Upper lobe of left lung (tissue), 6 donors: ENCODE results near the gene ASB18. TPM values are rescaled to one million over a fixed set of nuclear protein-coding genes. Genes with fewer than 3 reads are reported as not detected.
"Not testable (repeated sequence)": the region's sequence is repeated elsewhere in the genome, so short reads cannot be mapped to it uniquely, and the experiment has no call there.

ENCODE experiments used
- ATAC-seq, 2 donors: fragments of 200-7000 bp; cut with Tn5 transposase; one replicate each; pipeline ENCODE4 v1.9.1; 2022; ENCODE audit warnings: mild to moderate bottlenecking in 2 of 2, moderate library complexity in 2 of 2; ENCODE audit not compliant: low FRiP score in 2 of 2
- DNase-seq, 2 donors: peaks; one replicate each; pipeline ENCODE4 v3.0.0-alpha.2; 2019 to 2020
- H3K27ac ChIP-seq, 4 donors: fragments of 200-600 bp; sonication (generic); one replicate each; pipeline ENCODE4 v1.5.1; 2016 to 2019
- H3K27me3 ChIP-seq, 4 donors: fragments of 200-600 bp; sonication (generic); one replicate each; pipeline ENCODE4 v1.5.1; 2017 to 2019
- H3K36me3 ChIP-seq, 4 donors: fragments of 200-600 bp; sonication (generic); one replicate each; pipeline ENCODE4 v1.5.1; 2016 to 2019
- H3K4me1 ChIP-seq, 4 donors: fragments of 200-600 bp; sonication (generic); one replicate each; pipeline ENCODE4 v1.5.1; 2018 to 2019
- H3K4me3 ChIP-seq, 4 donors: fragments of 200-600 bp; sonication (generic); one replicate each; pipeline ENCODE4 v1.5.1; 2017 to 2019; ENCODE audit warnings: mild to moderate bottlenecking in 2 of 4, moderate library complexity in 1 of 4
- H3K9me3 ChIP-seq, 4 donors: fragments of 200-600 bp; sonication (generic); one replicate each; pipeline ENCODE4 v1.5.1; 2018 to 2019
- CTCF ChIP-seq, 6 experiments: fragments of 450-650 bp in 4 of 6; fragments of 200-600 bp in 2 of 6; sonication (generic) in 2 of 6; IDR thresholded peaks; one replicate each; pipeline ENCODE4 v1.5.1; 2016 to 2019; ENCODE audit warnings: antibody characterized with exemption in 6 of 6
- EP300 ChIP-seq, 4 donors: sonication (generic); formaldehyde crosslinking; IDR thresholded peaks; one replicate each; pipeline ENCODE4 v1.5.1; 2017; ENCODE audit warnings: antibody characterized with exemption in 4 of 4, control low read depth in 2 of 4
- POLR2A ChIP-seq, 4 donors: fragments of 450-650 bp; IDR thresholded peaks; one replicate each; pipeline ENCODE4 v1.5.1; 2016 to 2017; ENCODE audit warnings: antibody characterized with exemption in 4 of 4, mild to moderate bottlenecking in 2 of 4
- POLR2AphosphoS5 ChIP-seq, 2 donors: sonication (generic); formaldehyde crosslinking; IDR thresholded peaks; one replicate each; pipeline ENCODE4 v1.5.1; 2017; ENCODE audit warnings: antibody characterized with exemption in 2 of 2
- WGBS, 2 donors: methylation state at CpG; one replicate each; pipeline ENCODE4 v1.1.5; 2017 to 2018; 5-methylcytosine and 5-hydroxymethylcytosine counted together
- total RNA-seq, 6 donors: library from RNA; depleted of rRNA in 4 of 6; stranded (reverse); fragments of >200 nt in 4 of 6; gene quantifications; one replicate each; pipeline versions ENCODE4 v1.1.0 to v1.2.1, GENCODE V29; 2016 to 2021
- donor health status: DM: no; HTN: no; CAD: no; lungs with moderate emphysema.
- donor health status: DM: no; HTN: yes; CAD: no; lungs with severe emphysema.

ASB18 gene
- total RNA-seq, 6 donors from 2014 or later, result not detected

DNA sequence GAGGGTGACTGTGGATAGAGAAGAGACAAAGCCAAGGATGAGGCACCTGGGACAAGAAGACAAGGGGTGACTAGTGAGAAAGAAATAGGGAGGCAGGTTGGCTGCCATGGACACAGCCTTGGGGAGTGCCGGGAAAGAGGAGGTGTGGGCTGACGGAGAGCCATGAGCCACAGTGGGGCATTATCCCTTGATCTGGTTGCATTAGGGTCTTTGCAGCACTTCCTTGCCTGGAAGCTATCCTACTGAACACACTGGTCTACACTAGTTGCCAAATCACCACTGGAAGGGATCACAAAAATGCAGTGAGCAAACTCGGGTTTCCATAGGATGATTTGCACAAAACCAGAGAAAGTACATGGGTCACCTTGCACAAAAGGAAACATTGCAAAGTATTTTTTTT is 27.7 kb upstream of the ASB18 start:
- Histone ChIP-seq H3K9me3 (no peaks in the 10 kb centered on the region), H3K27ac (no peak overlapping the region), H3K27me3 (no peaks in the 10 kb centered on the region), H3K4me3 (no peak overlapping the region), H3K36me3 (no peaks in the 10 kb centered on the region), H3K4me1 (no peaks in the 10 kb centered on the region)
- DNase-seq (no peak), ATAC-seq (no peak)
- 87 to 89% methylated on average over 3 of the region's 3 CpGs for WGBS, 2 donors
- TF ChIP-seq EP300 (IDR thresholded peaks at IDR 0.05), result no peak
- TF ChIP-seq POLR2AphosphoS5 (IDR thresholded peaks at IDR 0.05), result no peak
- TF ChIP-seq CTCF (IDR thresholded peaks at IDR 0.05), result no peak
- TF ChIP-seq POLR2A (IDR thresholded peaks at IDR 0.05), result no peak

- Histone ChIP-seq H3K4me3 (no peak overlapping the region), H3K36me3 (no peaks in the 10 kb centered on the region), H3K4me1 (no peaks in the 10 kb centered on the region), H3K27ac (no peak overlapping the region), H3K9me3 (no peaks in the 10 kb centered on the region), H3K27me3 (no peaks in the 10 kb centered on the region)
- DNase-seq (no peak), ATAC-seq (no peak)
- no peak for TF ChIP-seq CTCF (IDR thresholded peaks at IDR 0.05)
Measured at GRCh38 chr2:236291476-236291875, 27.3 kb upstream of the ASB18 start.

DNA sequence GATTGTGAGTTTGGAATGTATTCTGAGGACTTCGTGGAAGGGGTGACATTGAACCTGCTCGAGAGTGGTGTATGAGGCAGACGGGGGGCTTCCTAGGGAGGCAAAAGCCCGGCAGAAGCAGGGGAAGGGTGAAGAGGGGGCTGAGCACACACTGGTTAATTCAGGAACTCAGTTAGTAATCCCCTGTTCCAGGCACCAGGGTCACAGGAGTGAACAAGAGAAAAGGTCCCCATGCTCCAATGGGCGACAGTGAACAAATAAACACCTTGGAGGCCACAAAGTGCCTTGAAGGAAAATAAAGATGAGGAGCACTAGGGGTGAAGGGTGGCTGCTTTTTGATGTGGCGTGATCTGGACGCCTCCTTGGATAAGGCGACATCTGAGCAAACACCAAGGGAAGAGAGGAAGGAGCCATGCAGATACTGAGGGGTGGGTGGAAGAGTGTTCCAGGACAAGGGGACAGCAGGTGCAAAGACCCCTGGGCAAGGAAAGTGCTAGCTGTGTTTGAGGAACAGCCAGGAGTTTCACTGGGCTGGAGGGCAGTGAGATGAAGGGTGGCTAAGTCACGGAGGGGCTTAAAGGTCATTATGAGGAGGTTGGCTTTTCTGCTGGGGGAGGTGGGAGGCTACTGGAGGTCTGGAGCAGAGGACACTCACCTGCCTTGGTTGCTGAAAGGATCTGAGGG is 26.7 kb upstream of the ASB18 start:
- Histone ChIP-seq H3K27me3 (no peaks in the 10 kb centered on the region), H3K9me3 (no peaks in the 10 kb centered on the region), H3K36me3 (no peaks in the 10 kb centered on the region), H3K4me1 (no peaks in the 10 kb centered on the region), H3K4me3 (no peak overlapping the region), H3K27ac (no peak overlapping the region)
- no peak for DNase-seq
- ATAC-seq, result no peak
- TF ChIP-seq CTCF (IDR thresholded peaks at IDR 0.05), result no peak
- TF ChIP-seq EP300 (IDR thresholded peaks at IDR 0.05), result no peak
- no peak for TF ChIP-seq POLR2AphosphoS5 (IDR thresholded peaks at IDR 0.05)
- no peak for TF ChIP-seq POLR2A (IDR thresholded peaks at IDR 0.05)
- 70 to 72% methylated on average over 9 of the region's 9 CpGs for WGBS, 2 donors

- H3K4me1 ChIP-seq, result no peaks in the 10 kb centered on the region
- no peak for DNase-seq
- no peaks in the 10 kb centered on the region for H3K27me3 ChIP-seq
- H3K27ac ChIP-seq, result no peak overlapping the region
- H3K36me3 ChIP-seq, result no peaks in the 10 kb centered on the region
- WGBS, 2 donors, result 64 to 77% methylated on average over 6 to 9 of the region's 9 CpGs
- no peak for ATAC-seq
- no peak for TF ChIP-seq POLR2A (IDR thresholded peaks at IDR 0.05)
- no peak for TF ChIP-seq CTCF (IDR thresholded peaks at IDR 0.05)
- TF ChIP-seq POLR2AphosphoS5 (IDR thresholded peaks at IDR 0.05), result no peak
- no peak for TF ChIP-seq EP300 (IDR thresholded peaks at IDR 0.05)
- H3K9me3 ChIP-seq, result no peaks in the 10 kb centered on the region
- H3K4me3 ChIP-seq, result no peak overlapping the region
Measured at GRCh38 chr2:236289766-236290462, 25.7 kb upstream of the ASB18 start.

- not testable (repeated sequence) for ATAC-seq, H3K36me3 ChIP-seq, H3K27me3 ChIP-seq, H3K9me3 ChIP-seq, H3K4me3 ChIP-seq, DNase-seq, H3K27ac ChIP-seq, H3K4me1 ChIP-seq
- 29 to 36% methylated on average over 1 of the region's 1 CpG for WGBS, 2 donors
Measured at GRCh38 chr2:236288373-236288772, 24.2 kb upstream of the ASB18 start.
